Astrocyte (in vitro differentiated cells and primary cell): ENCODE data around the gene COX8C. TPM values are rescaled to one million over a fixed set of nuclear protein-coding genes. Genes with fewer than 3 reads are reported as not detected.

ENCODE experiments used
- DNase-seq: peaks from one replicate; pipeline ENCODE4 v3.0.0-alpha.2; 2010; ENCODE audit warnings: low read depth
- FAIRE-seq: peaks from 2 replicates; lab custom pipeline; 2011; peaks lifted over from hg19 to GRCh38; lab: Jason Lieb, UNC
- H2AFZ ChIP-seq: 2 replicates; pipeline ENCODE4 v1.6.0; 2012; ENCODE audit warnings: low read depth, low read length, inconsistent platforms
- H3K27ac ChIP-seq: 2 replicates; pipeline ENCODE4 v1.5.1; 2011; ENCODE audit warnings: low read depth, low read length, inconsistent platforms
- H3K27me3 ChIP-seq: 2 replicates; pipeline ENCODE4 v1.6.0; 2011; ENCODE audit warnings: low read length, inconsistent platforms; ENCODE audit not compliant: insufficient read depth
- H3K36me3 ChIP-seq: 2 replicates; pipeline ENCODE4 v1.5.1; 2011; ENCODE audit warnings: low read length, inconsistent platforms; ENCODE audit not compliant: insufficient read depth
- H3K4me1 ChIP-seq: 2 replicates; pipeline ENCODE4 v1.5.1; 2011; ENCODE audit warnings: low read length, inconsistent platforms; ENCODE audit not compliant: insufficient read depth
- H3K4me2 ChIP-seq: 2 replicates; pipeline ENCODE4 v1.6.0; 2012; ENCODE audit warnings: low read length, inconsistent platforms
- H3K4me3 ChIP-seq: 2 replicates; pipeline ENCODE4 v1.5.1; 2011; ENCODE audit warnings: low read depth, mild to moderate bottlenecking, low read length, inconsistent platforms; ENCODE audit not compliant: insufficient read depth
- H3K79me2 ChIP-seq: 2 replicates; pipeline ENCODE4 v1.6.0; 2012; ENCODE audit warnings: mild to moderate bottlenecking, low read length, inconsistent platforms; ENCODE audit not compliant: insufficient read depth
- H3K9ac ChIP-seq: 2 replicates; pipeline ENCODE4 v1.6.0; 2012; ENCODE audit warnings: mild to moderate bottlenecking, low read length, inconsistent platforms
- H3K9me3 ChIP-seq: 2 replicates; pipeline ENCODE4 v1.5.1; 2012; ENCODE audit warnings: low read depth, mild to moderate bottlenecking, low read length, inconsistent platforms; ENCODE audit not compliant: insufficient read depth
- H4K20me1 ChIP-seq: 2 replicates; pipeline ENCODE4 v1.6.0; 2012; ENCODE audit warnings: low read length, inconsistent platforms; ENCODE audit not compliant: insufficient read depth
- H3K27ac Mint-ChIP-seq: one replicate; pipeline ENCODE4 v1.8.0; 2021; ENCODE audit warnings: mild to moderate bottlenecking, mixed read lengths; ENCODE audit not compliant: unreplicated experiment
- H3K27me3 Mint-ChIP-seq: one replicate; pipeline ENCODE4 v1.8.0; 2021; ENCODE audit warnings: low read depth, mixed read lengths; ENCODE audit not compliant: unreplicated experiment
- H3K36me3 Mint-ChIP-seq: one replicate; pipeline ENCODE4 v1.8.0; 2021; ENCODE audit warnings: low read depth, mixed read lengths; ENCODE audit not compliant: unreplicated experiment
- H3K4me1 Mint-ChIP-seq: one replicate; pipeline ENCODE4 v1.8.0; 2021; ENCODE audit warnings: low read depth, mixed read lengths; ENCODE audit not compliant: unreplicated experiment
- H3K4me3 Mint-ChIP-seq: one replicate; pipeline ENCODE4 v1.8.0; 2021; ENCODE audit warnings: mild to moderate bottlenecking, moderate library complexity, mixed read lengths; ENCODE audit not compliant: unreplicated experiment
- H3K9me3 Mint-ChIP-seq: one replicate; pipeline ENCODE4 v1.8.0; 2021; ENCODE audit warnings: mild to moderate bottlenecking, mixed read lengths; ENCODE audit not compliant: unreplicated experiment
- EZH2 ChIP-seq: IDR thresholded peaks from 2 replicates; pipeline ENCODE4 v1.6.1; 2012; ENCODE audit warnings: mild to moderate bottlenecking, low read length, inconsistent platforms; ENCODE audit not compliant: insufficient read depth
- total RNA-seq: library from RNA; stranded (reverse); gene quantifications from 2 replicates; pipeline ENCODE4 v1.2.1, GENCODE V29; 2021
- TF ChIP-seq, protein P1 (sequence below): IDR thresholded peaks from 2 replicates; pipeline ENCODE4 v1.5.1; 2011; ENCODE audit warnings: low read depth, mild to moderate bottlenecking, inconsistent platforms, low read length, moderate library complexity; ENCODE audit not compliant: insufficient read depth

COX8C gene
- total RNA-seq, 1 donor from 2014 or later, result not detected

- FAIRE-seq, result no peak
- peaks cover 2% of the 10 kb centered on the region for H3K9me3 Mint-ChIP-seq
- TF ChIP-seq, protein P1, sequence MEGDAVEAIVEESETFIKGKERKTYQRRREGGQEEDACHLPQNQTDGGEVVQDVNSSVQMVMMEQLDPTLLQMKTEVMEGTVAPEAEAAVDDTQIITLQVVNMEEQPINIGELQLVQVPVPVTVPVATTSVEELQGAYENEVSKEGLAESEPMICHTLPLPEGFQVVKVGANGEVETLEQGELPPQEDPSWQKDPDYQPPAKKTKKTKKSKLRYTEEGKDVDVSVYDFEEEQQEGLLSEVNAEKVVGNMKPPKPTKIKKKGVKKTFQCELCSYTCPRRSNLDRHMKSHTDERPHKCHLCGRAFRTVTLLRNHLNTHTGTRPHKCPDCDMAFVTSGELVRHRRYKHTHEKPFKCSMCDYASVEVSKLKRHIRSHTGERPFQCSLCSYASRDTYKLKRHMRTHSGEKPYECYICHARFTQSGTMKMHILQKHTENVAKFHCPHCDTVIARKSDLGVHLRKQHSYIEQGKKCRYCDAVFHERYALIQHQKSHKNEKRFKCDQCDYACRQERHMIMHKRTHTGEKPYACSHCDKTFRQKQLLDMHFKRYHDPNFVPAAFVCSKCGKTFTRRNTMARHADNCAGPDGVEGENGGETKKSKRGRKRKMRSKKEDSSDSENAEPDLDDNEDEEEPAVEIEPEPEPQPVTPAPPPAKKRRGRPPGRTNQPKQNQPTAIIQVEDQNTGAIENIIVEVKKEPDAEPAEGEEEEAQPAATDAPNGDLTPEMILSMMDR, result no peak
- no peak for TF ChIP-seq EZH2
- Histone ChIP-seq H3K9me3 (no peaks in the 10 kb centered on the region), H3K27me3 (no peaks in the 10 kb centered on the region), H3K9ac (no peak overlapping the region), H3K4me3 (no peak overlapping the region), H3K27ac (no peak overlapping the region), H3K4me1 (no peaks in the 10 kb centered on the region), H3K36me3 (no peaks in the 10 kb centered on the region), H3K79me2 (no peaks in the 10 kb centered on the region), H4K20me1 (no peaks in the 10 kb centered on the region), H3K4me2 (no peak overlapping the region), H2AFZ (no peak overlapping the region)
- no peak for DNase-seq
- no peak overlapping the region for H3K27ac Mint-ChIP-seq
- no peaks in the 10 kb centered on the region for H3K27me3 Mint-ChIP-seq
- H3K36me3 Mint-ChIP-seq, result no peaks in the 10 kb centered on the region
- no peak overlapping the region for H3K4me3 Mint-ChIP-seq
- H3K4me1 Mint-ChIP-seq, result no peaks in the 10 kb centered on the region
These were observed 22.2 kb downstream of the COX8C start for GRCh38 chr14:93368996-93369712.

DNA sequence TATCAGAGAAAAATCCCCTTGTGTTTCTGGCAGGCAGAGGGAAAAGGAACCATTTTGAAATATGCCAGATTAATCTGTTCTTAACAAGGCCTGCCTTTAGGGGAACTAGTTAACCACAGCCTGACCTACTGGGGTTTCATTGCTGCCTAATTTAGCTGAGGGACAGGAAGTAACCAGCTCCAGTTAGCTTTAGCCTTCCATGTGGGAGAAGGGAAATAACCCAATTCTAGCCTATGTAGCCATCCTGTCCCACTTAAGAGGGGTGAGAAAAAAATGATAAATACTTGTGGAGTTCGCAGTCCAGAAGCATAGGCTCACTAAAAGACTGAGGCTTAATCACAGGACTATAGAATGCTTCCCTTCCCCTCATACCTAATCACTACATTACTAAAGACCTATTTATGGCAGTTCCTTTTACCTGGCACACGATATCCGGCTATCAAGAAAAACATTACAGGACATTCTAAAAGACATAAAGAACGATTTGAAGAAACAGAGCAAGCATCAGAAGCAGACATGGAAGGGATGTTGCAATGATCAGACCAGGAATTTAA, 22.8 kb downstream of the COX8C start:
- H4K20me1 ChIP-seq, result no peaks in the 10 kb centered on the region
- H3K9me3 ChIP-seq, result no peaks in the 10 kb centered on the region
- H3K4me3 ChIP-seq, result no peak overlapping the region
- H3K27me3 ChIP-seq, result no peaks in the 10 kb centered on the region
- no peak for TF ChIP-seq EZH2
- TF ChIP-seq, protein P1, result no peak
- H3K36me3 ChIP-seq, result no peaks in the 10 kb centered on the region
- Mint-ChIP-seq H3K4me3 (no peak overlapping the region), H3K27ac (no peak overlapping the region), H3K27me3 (no peaks in the 10 kb centered on the region), H3K4me1 (no peaks in the 10 kb centered on the region), H3K36me3 (no peaks in the 10 kb centered on the region), H3K9me3 (peaks cover 2% of the 10 kb centered on the region)
- H3K79me2 ChIP-seq, result no peaks in the 10 kb centered on the region
- no peaks in the 10 kb centered on the region for H3K4me1 ChIP-seq
- no peak overlapping the region for H2AFZ ChIP-seq
- H3K27ac ChIP-seq, result no peak overlapping the region
- DNase-seq, result no peak
- no peak overlapping the region for H3K9ac ChIP-seq
- H3K4me2 ChIP-seq, result no peak overlapping the region
- FAIRE-seq, result no peak

GRCh38 chr14:93375673-93376156, 28.7 kb downstream of the COX8C start:
- no peaks in the 10 kb centered on the region for H3K4me1 Mint-ChIP-seq

More at GRCh38 chr14:93375673-93376156, 28.7 kb downstream of the COX8C start:
- H3K27me3 Mint-ChIP-seq, result no peaks in the 10 kb centered on the region
- H3K36me3 Mint-ChIP-seq, result no peaks in the 10 kb centered on the region
- Histone ChIP-seq H3K9ac (no peak overlapping the region), H3K79me2 (no peaks in the 10 kb centered on the region), H3K27me3 (no peaks in the 10 kb centered on the region), H3K4me3 (no peak overlapping the region), H3K4me1 (no peaks in the 10 kb centered on the region), H2AFZ (no peak overlapping the region), H3K36me3 (no peaks in the 10 kb centered on the region), H4K20me1 (no peaks in the 10 kb centered on the region), H3K9me3 (no peaks in the 10 kb centered on the region), H3K27ac (no peak overlapping the region), H3K4me2 (no peak overlapping the region)
- no peak overlapping the region for H3K4me3 Mint-ChIP-seq
- peaks cover 2% of the 10 kb centered on the region for H3K9me3 Mint-ChIP-seq
- no peak for DNase-seq
- no peak for FAIRE-seq
- no peak overlapping the region for H3K27ac Mint-ChIP-seq
- TF ChIP-seq, protein P1, result no peak
- TF ChIP-seq EZH2, result no peak
